H1 (cell line): ENCODE measurements around the gene APBA2. TPM values are rescaled to one million over a fixed set of nuclear protein-coding genes. Genes with fewer than 3 reads are reported as not detected.

Experiments
- CEBPB ChIP-seq: IDR thresholded peaks from 2 replicates; pipeline ENCODE4 v1.6.1; 2012; ENCODE audit warnings: low read depth, low read length
- CHD2 ChIP-seq: IDR thresholded peaks from 2 replicates; pipeline ENCODE4 v1.6.1; 2012; ENCODE audit warnings: low read length, improper control_type of control experiment
- NANOG ChIP-seq: IDR thresholded peaks from 2 replicates; pipeline ENCODE4 v1.6.1; 2011; ENCODE audit warnings: low read length, low read depth, mild to moderate bottlenecking, inconsistent platforms; ENCODE audit not compliant: insufficient read depth, poor library complexity, severe bottlenecking
- RBBP5 ChIP-seq: IDR thresholded peaks from 2 replicates; pipeline ENCODE4 v1.7.1; 2012; ENCODE audit warnings: low read depth, mild to moderate bottlenecking, inconsistent platforms, low read length, moderate library complexity, borderline replicate concordance
- polyA plus RNA-seq, 7 experiments: library from polyadenylated mRNA; depleted of rRNA in 3 of 7; stranded (reverse) in 5 of 7; unstranded in 2 of 7; fragments of >200 nt in 5 of 7; fragments of 200-250 nt in 2 of 7; gene quantifications; 1 replicate in 5 of 7; 2 replicates in 1 of 7; 4 replicates in 1 of 7; pipeline versions ENCODE4 v1.2.1 to v1.2.3, GENCODE V29; 2011 to 2013; ENCODE audit warnings: missing spikeins in 2 of 7, mixed read lengths in 2 of 7
- total RNA-seq: library from RNA; stranded (reverse); fragmentation: NEBNext Ultra II Directional; extraction: Animal tissue kit (Norgen Biotek cat#: 25700); gene quantifications from 2 replicates; pipeline ENCODE4 v1.2.1, GENCODE V29; 2021

The APBA2 gene
- total and polyA plus RNA-seq, 2 of the 8 experiments (the other 6 are each of a cell fraction or from before 2014, with no cell fraction given), result 15.5 to 19.0 TPM

- TF ChIP-seq NANOG (no peak), CEBPB (no peak), CHD2 (no peak), RBBP5 (no peak)
Measured at GRCh38 chr15:29034593-29035335, 149.0 kb downstream of the APBA2 start (continued).
